HG03354 (cell line): ENCODE data around the gene SPRN.
"Not testable (repeated sequence)": the region's sequence is repeated elsewhere in the genome, so short reads cannot be mapped to it uniquely, and the experiment has no call there.

Experiments
- ATAC-seq: cut with Tn5 transposase; IDR thresholded peaks from one replicate; pipeline ENCODE4 v1.9.1; 2021; ENCODE audit warnings: mild to moderate bottlenecking; ENCODE audit not compliant: unreplicated experiment, poor library complexity, severe bottlenecking

SPRN gene

GRCh38 chr10:133390597-133391248 lies 33.7 kb downstream of the SPRN start:
- no peak for ATAC-seq

GRCh38 chr10:133388973-133389818 lies 35.2 kb downstream of the SPRN start:
- peak; percentile 88 for ATAC-seq

GRCh38 chr10:133388236-133388972 lies 36.0 kb downstream of the SPRN start:
- no peak for ATAC-seq

GRCh38 chr10:133386951-133387350 lies 37.5 kb downstream of the SPRN start:
- ATAC-seq, result not testable (repeated sequence)

- no peak for ATAC-seq
Observed at GRCh38 chr10:133385214-133385613, 39.2 kb downstream of the SPRN start.

GRCh38 chr10:133384071-133384470 lies 40.4 kb downstream of the SPRN start:
- ATAC-seq, result no peak

- ATAC-seq, result no peak
Observed at GRCh38 chr10:133383551-133383950, 40.9 kb downstream of the SPRN start.

GRCh38 chr10:133381036-133381435 lies 43.4 kb downstream of the SPRN start:
- no peak for ATAC-seq

- ATAC-seq, result no peak
Observed at GRCh38 chr10:133379801-133380666, 44.4 kb downstream of the SPRN start.

- ATAC-seq, result peak; percentile 63
Observed at GRCh38 chr10:133379152-133379800, 45.1 kb downstream of the SPRN start, which contains the start of gene PAOX. Gene PAOX (plus strand): TSS chr10:133379262. CDS start chr10:133379317, 55 bp downstream.

GRCh38 chr10:133378251-133379096 lies 46.0 kb downstream of the SPRN start:
- ATAC-seq, result peak; percentile 42

GRCh38 chr10:133377818-133378250 lies 46.6 kb downstream of the SPRN start:
- ATAC-seq, result no peak

GRCh38 chr10:133377025-133377817 lies 47.2 kb downstream of the SPRN start:
- no peak for ATAC-seq

- not testable (repeated sequence) for ATAC-seq
Observed at GRCh38 chr10:133376183-133376582, 48.2 kb downstream of the SPRN start.

- ATAC-seq, result no peak
Observed at GRCh38 chr10:133375357-133376115, 48.9 kb downstream of the SPRN start.
